Suprapubic skin (tissue), 3 donors: Measurements from ENCODE around the gene AFF1.

ENCODE experiments used
- CTCF ChIP-seq, 2 donors: fragments of 200-600 bp in 1 of 2; fragments of 450-650 bp in 1 of 2; sonication (generic) in 1 of 2; IDR thresholded peaks; one replicate each; pipeline ENCODE4 v1.5.1; 2016 to 2019; ENCODE audit warnings: antibody characterized with exemption in 2 of 2, mild to moderate bottlenecking in 1 of 2, moderate library complexity in 1 of 2
- POLR2A ChIP-seq, 2 donors: fragments of 450-650 bp; IDR thresholded peaks; one replicate each; pipeline ENCODE4 v1.6.1; 2017; ENCODE audit warnings: antibody characterized with exemption in 2 of 2, mild to moderate bottlenecking in 2 of 2, moderate library complexity in 2 of 2

- TF ChIP-seq CTCF (IDR thresholded peaks at IDR 0.05) (no peak), POLR2A (IDR thresholded peaks at IDR 0.05) (no peak)
These were observed 75.4 kb downstream of the AFF1 start for GRCh38 chr4:87010192-87010591.
